Activated T-helper 1 cell treated with anti-CD3 and anti-CD28 coated beads, Interleukin-12 subunit alpha, Interleukin-12 subunit beta, Interleukin-2, Interleukin-4 antibody, amounts not matched to agents 30 ng/mL and 10 ng/mL and 1 ng/mL, durations not matched to agents 14 hours and 24 hours and 36 hours (primary cell): ENCODE results near the gene PEMT. TPM values are rescaled to one million over a fixed set of nuclear protein-coding genes. Genes with fewer than 3 reads are reported as not detected.

Experiments
- DNase-seq: peaks from one replicate; pipeline ENCODE4 v3.0.0; 2021; ENCODE audit warnings: low spot score
- H3K27ac Mint-ChIP-seq: one replicate; pipeline ENCODE4 v1.8.0; 2021; ENCODE audit warnings: mild to moderate bottlenecking, mixed read lengths
- H3K27me3 Mint-ChIP-seq: one replicate; pipeline ENCODE4 v1.8.0; 2022; ENCODE audit warnings: mild to moderate bottlenecking, moderate library complexity, mixed read lengths; ENCODE audit not compliant: insufficient read depth
- H3K36me3 Mint-ChIP-seq: one replicate; pipeline ENCODE4 v1.8.0; 2021; ENCODE audit warnings: low read depth, mixed read lengths
- H3K4me1 Mint-ChIP-seq: one replicate; pipeline ENCODE4 v1.8.0; 2021; ENCODE audit warnings: low read depth, mixed read lengths
- H3K4me3 Mint-ChIP-seq: one replicate; pipeline ENCODE4 v1.8.0; 2021; ENCODE audit warnings: mild to moderate bottlenecking, moderate library complexity, mixed read lengths
- H3K9me3 Mint-ChIP-seq: one replicate; pipeline ENCODE4 v1.8.0; 2021; ENCODE audit warnings: mixed read lengths
- intact Hi-C: fragments of 100-400 bp; cut with micrococcal nuclease; formaldehyde crosslinking; loops from one replicate; pipeline ENCODE4 v1.15.1; 2024
- total RNA-seq: library from RNA; stranded (reverse); gene quantifications from 2 replicates; pipeline ENCODE4 v1.2.3, GENCODE V29; 2022

Gene PEMT
- total RNA-seq, 1 donor from 2014 or later: 45.1 TPM

GRCh38 chr17:17540278-17540906 lies 51.1 kb downstream of the PEMT start:
- no peak overlapping the region for H3K27ac Mint-ChIP-seq
- H3K4me3 Mint-ChIP-seq: no peak overlapping the region
- H3K27me3 Mint-ChIP-seq: no peaks in the 10 kb centered on the region
- H3K36me3 Mint-ChIP-seq: no peaks in the 10 kb centered on the region
- no peaks in the 10 kb centered on the region for H3K4me1 Mint-ChIP-seq
- no peak for DNase-seq
- no peaks in the 10 kb centered on the region for H3K9me3 Mint-ChIP-seq
- intact Hi-C loops: no loop called here

- no peaks in the 10 kb centered on the region for H3K27me3 Mint-ChIP-seq
- intact Hi-C loops: no loop called here
- no peak for DNase-seq
- H3K9me3 Mint-ChIP-seq: no peaks in the 10 kb centered on the region
- H3K4me3 Mint-ChIP-seq: no peak overlapping the region
- H3K27ac Mint-ChIP-seq: no peak overlapping the region
- H3K36me3 Mint-ChIP-seq: no peaks in the 10 kb centered on the region
- H3K4me1 Mint-ChIP-seq: no peaks in the 10 kb centered on the region
Measured at GRCh38 chr17:17539591-17539990, 51.9 kb downstream of the PEMT start.

DNA sequence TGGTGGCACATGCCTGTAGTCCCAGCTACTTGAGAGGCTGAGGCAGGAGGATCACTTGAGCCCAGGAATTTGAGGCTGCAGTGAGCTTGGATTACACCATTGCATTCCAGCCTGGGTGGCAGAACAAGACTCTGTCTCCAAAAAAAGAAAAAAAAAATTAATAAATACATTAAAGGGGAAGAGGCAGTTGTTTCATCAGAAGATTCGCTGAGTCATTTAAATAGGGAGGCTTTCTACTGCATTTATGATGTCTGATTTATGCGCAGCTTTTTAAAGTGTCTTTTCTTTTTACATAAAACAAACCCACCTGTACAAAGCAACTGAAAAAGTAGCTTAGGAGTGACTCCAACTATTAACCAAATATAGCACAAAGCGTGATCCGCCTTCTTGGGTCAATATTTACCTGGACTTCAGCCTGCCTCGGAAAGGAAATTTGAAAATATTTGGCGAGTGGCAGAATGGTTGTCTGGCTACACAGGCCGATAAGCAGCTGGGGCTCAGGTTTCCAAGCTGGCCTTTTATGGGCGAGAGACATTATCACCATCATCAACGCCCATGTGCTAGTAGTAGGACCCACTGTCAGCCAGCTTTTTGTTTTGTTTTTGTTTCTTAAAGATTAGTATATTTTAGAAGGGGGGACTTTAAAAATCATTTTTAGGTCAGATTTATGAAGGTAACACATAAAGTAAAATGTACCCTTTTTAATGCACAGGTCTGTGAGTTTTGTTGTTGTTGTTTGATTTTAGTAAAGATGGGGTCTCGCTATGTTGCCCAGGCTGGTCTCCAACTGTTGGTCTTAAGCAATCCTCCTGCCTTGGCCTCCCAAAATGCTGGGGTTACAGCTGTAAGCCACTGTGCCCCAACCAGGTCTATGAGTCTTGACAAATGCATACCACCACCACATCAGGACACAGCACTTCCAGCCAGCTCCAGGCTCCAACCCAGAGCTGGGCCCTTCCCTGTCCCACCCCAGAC lies 52.8 kb downstream of the PEMT start:
- Mint-ChIP-seq H3K27ac (no peak overlapping the region), H3K36me3 (no peaks in the 10 kb centered on the region), H3K4me3 (no peak overlapping the region), H3K27me3 (no peaks in the 10 kb centered on the region), H3K4me1 (no peaks in the 10 kb centered on the region), H3K9me3 (no peaks in the 10 kb centered on the region)
- no peak for DNase-seq
- intact Hi-C loops: no loop called here

DNA sequence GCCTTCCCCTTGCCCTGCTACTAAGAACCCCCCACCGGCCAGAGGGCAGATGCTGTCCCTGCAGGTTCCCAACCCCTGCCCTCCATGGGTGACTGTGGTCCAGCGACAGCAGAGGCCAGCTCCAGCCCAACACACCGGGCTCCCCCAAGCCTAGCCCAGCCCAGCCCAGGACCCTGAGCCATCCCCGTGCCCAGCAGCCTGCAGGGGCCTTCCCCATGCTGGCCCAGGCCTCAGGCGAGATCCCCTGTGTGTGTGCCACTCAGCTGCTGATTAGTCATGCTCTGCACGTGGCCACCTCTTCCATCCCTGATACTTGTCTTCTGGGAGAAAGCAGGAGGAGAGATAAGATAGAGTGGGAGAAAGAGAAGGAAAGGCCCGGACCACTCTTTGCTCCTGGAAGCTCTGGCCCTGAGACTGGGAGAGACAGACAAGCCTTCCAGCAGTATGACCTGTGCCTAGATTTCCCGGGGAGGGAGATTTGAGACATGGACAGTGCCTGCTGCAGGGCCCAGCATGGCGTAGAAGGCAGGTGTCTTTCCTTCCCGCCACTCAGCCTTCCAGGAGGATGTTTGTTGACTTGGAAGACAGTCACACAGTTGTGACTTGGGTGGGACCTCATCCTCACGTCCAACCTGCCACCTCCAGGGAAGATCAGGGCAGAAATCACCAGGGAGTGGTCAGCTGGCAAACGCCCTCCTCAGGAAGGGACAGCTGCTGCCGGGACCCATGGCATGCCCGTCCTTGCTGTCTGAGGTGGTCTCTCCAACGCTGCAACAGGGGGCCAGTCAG lies 54.0 kb downstream of the PEMT start:
- Mint-ChIP-seq H3K27ac (no peak overlapping the region), H3K36me3 (no peaks in the 10 kb centered on the region), H3K4me3 (no peak overlapping the region), H3K9me3 (no peaks in the 10 kb centered on the region), H3K27me3 (no peaks in the 10 kb centered on the region), H3K4me1 (no peaks in the 10 kb centered on the region)
- intact Hi-C loops: no loop called here
- no peak for DNase-seq

GRCh38 chr17:17536702-17537101 lies 54.8 kb downstream of the PEMT start:
- Mint-ChIP-seq H3K4me1 (no peaks in the 10 kb centered on the region), H3K36me3 (no peaks in the 10 kb centered on the region), H3K27me3 (no peaks in the 10 kb centered on the region), H3K9me3 (no peaks in the 10 kb centered on the region), H3K27ac (no peak overlapping the region), H3K4me3 (no peak overlapping the region)
- DNase-seq: no peak
- intact Hi-C loops: no loop called here

GRCh38 chr17:17535957-17536356 lies 55.6 kb downstream of the PEMT start:
- no peak overlapping the region for H3K4me3 Mint-ChIP-seq
- H3K9me3 Mint-ChIP-seq: no peaks in the 10 kb centered on the region
- H3K27me3 Mint-ChIP-seq: no peaks in the 10 kb centered on the region
- H3K4me1 Mint-ChIP-seq: no peaks in the 10 kb centered on the region
- H3K36me3 Mint-ChIP-seq: no peaks in the 10 kb centered on the region
- H3K27ac Mint-ChIP-seq: no peak overlapping the region
- DNase-seq: no peak
- intact Hi-C loops: no loop called here

- H3K4me3 Mint-ChIP-seq: no peak overlapping the region
- H3K9me3 Mint-ChIP-seq: no peaks in the 10 kb centered on the region
- no peaks in the 10 kb centered on the region for H3K36me3 Mint-ChIP-seq
- no peak for DNase-seq
- no peaks in the 10 kb centered on the region for H3K27me3 Mint-ChIP-seq
- no peaks in the 10 kb centered on the region for H3K4me1 Mint-ChIP-seq
- H3K27ac Mint-ChIP-seq: no peak overlapping the region
- intact Hi-C loops: no loop called here
Measured at GRCh38 chr17:17533901-17534441, 57.5 kb downstream of the PEMT start.

DNA sequence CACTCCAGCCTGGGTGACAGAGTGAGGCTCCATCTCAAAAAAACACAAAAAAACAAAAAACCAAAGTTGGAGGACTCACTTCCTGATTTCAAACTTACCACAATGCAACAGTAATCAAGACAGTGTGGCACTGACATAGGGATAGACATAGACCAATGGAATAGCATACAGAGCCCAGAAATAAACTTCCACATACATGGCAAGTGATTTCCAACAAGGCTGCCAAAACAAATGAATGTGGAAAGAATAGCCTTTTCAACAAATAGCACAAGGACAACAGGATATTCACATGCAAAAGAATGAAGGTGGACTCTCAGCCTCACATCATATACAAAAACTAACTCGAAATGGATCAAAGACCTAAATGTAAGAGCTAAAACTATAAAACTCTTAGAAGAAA lies 58.5 kb downstream of the PEMT start:
- no peak overlapping the region for H3K4me3 Mint-ChIP-seq
- no peaks in the 10 kb centered on the region for H3K36me3 Mint-ChIP-seq
- intact Hi-C loops: no loop called here
- H3K27me3 Mint-ChIP-seq: no peaks in the 10 kb centered on the region
- DNase-seq: no peak
- H3K9me3 Mint-ChIP-seq: no peaks in the 10 kb centered on the region
- H3K4me1 Mint-ChIP-seq: no peaks in the 10 kb centered on the region
- no peak overlapping the region for H3K27ac Mint-ChIP-seq

DNA sequence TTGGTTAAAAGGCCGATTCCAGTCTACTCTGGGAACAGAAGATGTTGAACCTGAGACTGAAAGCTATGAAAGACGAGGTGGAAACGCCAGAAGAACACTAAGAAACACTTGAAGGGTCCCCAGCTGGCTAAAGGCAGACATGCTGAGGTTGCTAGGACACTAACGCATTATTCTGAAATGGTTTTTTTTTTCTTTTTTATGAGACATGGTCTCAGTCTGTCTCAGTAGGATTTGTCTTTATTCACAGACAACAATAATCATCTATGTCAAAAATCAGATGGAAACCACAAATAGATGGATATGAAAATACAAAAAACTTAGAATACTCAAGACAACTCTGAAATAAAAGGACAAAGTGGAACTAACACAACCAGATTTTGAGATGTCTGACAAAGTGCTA lies 60.4 kb downstream of the PEMT start:
- no peaks in the 10 kb centered on the region for H3K36me3 Mint-ChIP-seq
- intact Hi-C loops: no loop called here
- H3K27ac Mint-ChIP-seq: no peak overlapping the region

DNA sequence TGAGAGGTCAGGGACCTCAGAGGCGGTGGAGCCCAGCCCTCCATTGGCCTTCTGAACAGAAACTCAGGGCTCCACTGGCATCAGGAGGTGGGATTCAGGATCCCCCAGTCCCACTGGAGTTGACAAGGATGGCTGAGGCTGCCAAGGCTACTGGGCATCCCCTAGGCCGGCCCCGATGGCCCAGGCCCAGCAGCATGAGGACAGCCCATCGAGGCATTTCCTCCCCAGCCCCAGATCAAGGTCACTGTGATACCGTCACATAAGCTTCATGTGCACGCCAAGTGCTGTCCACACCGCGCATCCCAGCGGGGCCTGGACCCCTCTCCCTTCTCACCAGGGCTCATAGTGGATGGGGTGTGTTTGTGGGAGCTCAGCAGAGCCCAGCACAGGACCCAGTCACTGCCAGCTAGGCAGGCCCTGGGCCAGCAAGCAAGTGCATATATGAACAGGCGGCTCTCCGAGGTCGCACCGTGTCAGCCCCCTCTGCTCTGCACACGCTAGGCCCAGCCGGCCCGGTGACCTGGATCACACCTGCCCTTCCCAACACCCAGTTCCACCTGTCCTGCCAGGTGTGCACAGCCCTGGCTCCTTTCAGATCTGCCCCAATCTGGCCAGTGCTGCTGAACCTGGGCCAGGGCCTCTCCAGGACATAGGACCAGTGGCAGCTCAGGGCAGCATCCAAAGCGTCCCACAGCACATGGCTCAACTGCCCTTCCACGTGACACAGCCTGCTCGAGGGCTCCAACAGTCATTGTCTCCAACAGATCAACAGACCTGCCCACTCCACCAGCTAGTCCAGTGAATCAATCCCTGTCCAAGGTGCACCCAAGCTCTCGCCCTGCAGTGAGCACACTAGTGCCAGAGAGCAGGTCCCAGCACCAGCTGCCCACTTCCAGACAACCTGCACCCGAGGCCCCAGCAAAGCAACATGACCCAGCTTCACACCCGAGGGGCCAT lies 62.5 kb downstream of the PEMT start:
- no peak overlapping the region for H3K27ac Mint-ChIP-seq

More for the DNA sequence above, 60.4 kb downstream of the PEMT start:
- no peaks in the 10 kb centered on the region for H3K9me3 Mint-ChIP-seq
- no peaks in the 10 kb centered on the region for H3K27me3 Mint-ChIP-seq
- H3K4me1 Mint-ChIP-seq: no peaks in the 10 kb centered on the region
- DNase-seq: no peak
- H3K4me3 Mint-ChIP-seq: no peak overlapping the region

DNA sequence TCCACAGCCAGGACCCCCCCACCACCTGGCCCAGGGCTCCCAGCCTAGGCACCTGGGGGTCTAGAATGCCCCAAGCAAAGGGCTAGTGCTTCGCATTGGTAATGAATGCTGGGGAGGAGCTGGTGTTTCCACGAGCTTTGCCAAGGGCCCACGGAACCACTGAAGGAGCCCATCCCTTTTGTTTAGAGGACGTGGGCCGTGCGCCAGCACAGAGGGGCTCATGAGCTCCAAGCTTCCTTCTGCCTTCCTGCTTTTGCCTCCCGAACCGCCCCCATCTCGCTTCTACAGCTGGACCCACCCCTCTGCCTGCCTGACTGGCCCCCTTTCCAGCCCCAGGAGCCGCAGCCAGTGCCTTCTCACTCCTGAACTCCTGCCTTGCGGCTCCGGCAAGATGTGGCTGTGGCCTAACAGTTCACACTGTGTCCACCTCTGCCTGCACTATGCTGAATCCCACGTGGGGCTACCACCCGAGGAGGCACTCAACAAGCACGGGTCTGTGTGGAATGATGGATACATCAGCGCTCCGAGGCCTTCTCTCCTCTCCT lies 63.5 kb downstream of the PEMT start:
- Mint-ChIP-seq H3K36me3 (no peaks in the 10 kb centered on the region), H3K27ac (no peak overlapping the region), H3K4me3 (no peak overlapping the region), H3K27me3 (no peaks in the 10 kb centered on the region), H3K4me1 (no peaks in the 10 kb centered on the region), H3K9me3 (no peaks in the 10 kb centered on the region)
- DNase-seq: no peak
- intact Hi-C loops: no loop called here

More for the DNA sequence above, 62.5 kb downstream of the PEMT start:
- no peak for DNase-seq
- no peaks in the 10 kb centered on the region for H3K9me3 Mint-ChIP-seq
- no peaks in the 10 kb centered on the region for H3K27me3 Mint-ChIP-seq
- no peaks in the 10 kb centered on the region for H3K36me3 Mint-ChIP-seq
- intact Hi-C loops: no loop called here
- no peak overlapping the region for H3K4me3 Mint-ChIP-seq
- no peaks in the 10 kb centered on the region for H3K4me1 Mint-ChIP-seq

DNA sequence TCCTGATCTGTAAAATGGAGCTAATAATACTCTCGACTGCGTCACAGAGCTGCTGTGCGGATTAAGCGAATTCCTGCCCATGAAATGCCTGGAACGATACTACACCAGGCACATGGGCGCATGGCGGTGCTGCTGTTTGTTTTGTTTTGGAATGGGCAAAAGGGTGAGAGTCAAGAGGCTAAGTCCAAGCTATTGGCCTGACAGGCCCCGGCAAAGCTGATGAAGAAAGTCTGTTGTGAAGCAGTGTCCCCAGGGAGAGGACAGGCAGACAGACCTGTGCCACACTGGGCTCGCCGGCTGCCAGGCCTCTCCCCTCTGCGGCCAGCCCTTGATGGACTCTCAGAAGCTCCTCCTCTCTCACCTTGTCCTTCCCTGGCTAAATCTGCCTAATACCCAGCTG lies 64.0 kb downstream of the PEMT start:
- intact Hi-C loops: no loop called here
- H3K36me3 Mint-ChIP-seq: no peaks in the 10 kb centered on the region

More for the DNA sequence above, 64.0 kb downstream of the PEMT start:
- DNase-seq: no peak
- H3K27ac Mint-ChIP-seq: no peak overlapping the region
- no peak overlapping the region for H3K4me3 Mint-ChIP-seq
- no peaks in the 10 kb centered on the region for H3K9me3 Mint-ChIP-seq
- no peaks in the 10 kb centered on the region for H3K27me3 Mint-ChIP-seq
- no peaks in the 10 kb centered on the region for H3K4me1 Mint-ChIP-seq
